Endothelial cell of umbilical vein (primary cell): ENCODE results near the gene PPFIBP2.

Source experiments
- CTCF ChIP-seq, 2 donors: IDR thresholded peaks; 1 replicate in 1 of 2; 2 replicates in 1 of 2; pipeline ENCODE4 v1.5.1; 2011; ENCODE audit warnings: low read length in 2 of 2, mild to moderate bottlenecking in 2 of 2, moderate library complexity in 2 of 2, control low read depth in 1 of 2, inconsistent platforms in 1 of 2, low read depth in 1 of 2; ENCODE audit not compliant: insufficient read depth in 1 of 2; ENCODE audit errors: extremely low read depth in 1 of 2
- EZH2 ChIP-seq: IDR thresholded peaks from 2 replicates; pipeline ENCODE4 v1.6.1; 2012; ENCODE audit warnings: borderline replicate concordance, low read depth, mild to moderate bottlenecking, moderate library complexity, low read length, inconsistent platforms; ENCODE audit not compliant: severe bottlenecking
- JUN ChIP-seq: IDR thresholded peaks from 2 replicates; pipeline ENCODE4 v1.6.1; 2011; ENCODE audit warnings: borderline replicate concordance, low read depth; ENCODE audit not compliant: insufficient read length, insufficient read depth
- MAX ChIP-seq: IDR thresholded peaks from 2 replicates; pipeline ENCODE4 v1.6.1; 2011; ENCODE audit not compliant: insufficient read depth, insufficient read length
- MYC ChIP-seq: IDR thresholded peaks from one replicate; pipeline ENCODE4 v1.6.1; 2011; ENCODE audit warnings: mild to moderate bottlenecking, low read depth, low read length
- POLR2A ChIP-seq: IDR thresholded peaks from 2 replicates; pipeline ENCODE4 v1.6.1; 2012; ENCODE audit warnings: low read depth, mild to moderate bottlenecking, control low read depth, low read length
- POLR2AphosphoS5 ChIP-seq: IDR thresholded peaks from 2 replicates; pipeline ENCODE4 v1.6.1; 2012; ENCODE audit warnings: low read depth, mild to moderate bottlenecking, control low read depth, low read length, moderate library complexity; ENCODE audit not compliant: insufficient read depth

GRCh38 chr11:7492253-7492652 lies 21.5 kb upstream of the PPFIBP2 start:
- TF ChIP-seq POLR2AphosphoS5 (no peak), CTCF (IDR thresholded peaks at IDR 0.05; ENCODE audit: extremely low read depth in 1 of 2, insufficient read depth in 1 of 2, low read depth in 1 of 2, low read length in 2 of 2) (no peak), EZH2 (no peak), POLR2A (no peak), MAX (no peak), JUN (no peak), MYC (no peak)
